MM.1S (cell line): ENCODE results near the gene ACD.

Experiments used
- EZH2phosphoT487 ChIP-seq: fragments of 300-600 bp; sonication (generic); IDR thresholded peaks from 2 replicates; pipeline ENCODE4 v1.6.1; 2018; ENCODE audit warnings: antibody characterized with exemption, low read length
- TF ChIP-seq, protein P1 (sequence below): fragments of 300-600 bp; sonication (generic); IDR thresholded peaks from 2 replicates; pipeline ENCODE4 v1.5.1; 2016; ENCODE audit warnings: antibody characterized with exemption, low read length, mixed read lengths

DNA sequence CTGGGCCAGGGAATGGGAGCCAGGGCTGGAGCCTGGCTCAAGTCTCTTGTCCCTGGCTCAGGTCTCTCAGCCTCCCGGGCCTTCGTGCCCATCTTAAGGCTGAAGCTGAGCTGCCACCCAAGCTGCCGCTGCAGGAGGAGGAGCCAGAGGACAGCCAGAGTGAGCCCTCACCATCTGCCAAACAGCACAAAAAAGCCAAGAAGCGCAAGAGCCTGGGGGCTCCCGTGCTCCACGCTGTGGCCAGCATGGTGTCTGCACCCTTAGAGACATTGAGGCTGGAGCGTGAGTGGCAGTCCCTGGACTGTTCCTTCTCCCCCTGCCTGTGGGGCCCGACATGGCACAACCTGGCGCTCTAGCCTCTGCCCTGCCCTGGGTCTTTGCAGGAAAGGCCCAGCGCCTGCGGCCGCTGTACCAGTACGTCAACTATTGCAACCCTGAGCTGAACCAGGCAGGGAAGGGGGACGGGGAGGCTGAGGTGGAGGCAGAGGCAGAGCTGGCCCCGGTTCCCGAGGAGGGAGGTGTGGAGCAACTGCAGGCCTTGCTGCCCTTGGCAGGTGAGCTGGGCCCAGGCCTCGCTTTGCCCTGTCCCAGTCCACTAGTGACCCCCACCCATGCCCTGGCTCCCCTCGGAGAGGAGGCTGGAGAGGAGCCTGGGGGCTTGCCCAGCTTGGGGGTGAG, 7.9 kb upstream of the ACD start:
- TF ChIP-seq, protein P1, sequence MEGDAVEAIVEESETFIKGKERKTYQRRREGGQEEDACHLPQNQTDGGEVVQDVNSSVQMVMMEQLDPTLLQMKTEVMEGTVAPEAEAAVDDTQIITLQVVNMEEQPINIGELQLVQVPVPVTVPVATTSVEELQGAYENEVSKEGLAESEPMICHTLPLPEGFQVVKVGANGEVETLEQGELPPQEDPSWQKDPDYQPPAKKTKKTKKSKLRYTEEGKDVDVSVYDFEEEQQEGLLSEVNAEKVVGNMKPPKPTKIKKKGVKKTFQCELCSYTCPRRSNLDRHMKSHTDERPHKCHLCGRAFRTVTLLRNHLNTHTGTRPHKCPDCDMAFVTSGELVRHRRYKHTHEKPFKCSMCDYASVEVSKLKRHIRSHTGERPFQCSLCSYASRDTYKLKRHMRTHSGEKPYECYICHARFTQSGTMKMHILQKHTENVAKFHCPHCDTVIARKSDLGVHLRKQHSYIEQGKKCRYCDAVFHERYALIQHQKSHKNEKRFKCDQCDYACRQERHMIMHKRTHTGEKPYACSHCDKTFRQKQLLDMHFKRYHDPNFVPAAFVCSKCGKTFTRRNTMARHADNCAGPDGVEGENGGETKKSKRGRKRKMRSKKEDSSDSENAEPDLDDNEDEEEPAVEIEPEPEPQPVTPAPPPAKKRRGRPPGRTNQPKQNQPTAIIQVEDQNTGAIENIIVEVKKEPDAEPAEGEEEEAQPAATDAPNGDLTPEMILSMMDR: peak; percentile 92
- no peak for TF ChIP-seq EZH2phosphoT487
